Measurements from ENCODE around the gene PCSK6. TPM values are rescaled to one million over a fixed set of nuclear protein-coding genes. Genes with fewer than 3 reads are reported as not detected.
A peak's percentile ranks its signal among the peaks of the same experiment; 100 is the strongest.

Gene PCSK6
- total and polyA plus RNA-seq, 2 of the 8 experiments (the other 6 are each of a cell fraction or from before 2014, with no cell fraction given), result 1.9 to 4.0 TPM

GRCh38 chr15:101520395-101520794 is 30.9 kb upstream of the PCSK6 start:
- Histone ChIP-seq H3K23ac (ENCODE audit: insufficient read length) (no peak overlapping the region), H3K79me2 (ENCODE audit: control insufficient read depth in 1 of 2, insufficient read depth in 2 of 2, low read length in 2 of 2) (no peaks in the 10 kb centered on the region), H2BK5ac (ENCODE audit: low read depth, low read length) (no peak overlapping the region), H3K27ac (ENCODE audit: low read depth, low read length) (no peak overlapping the region), H3K27me3 (replicated peaks in 1 of 4; ENCODE audit: control insufficient read depth in 3 of 4, extremely low read depth in 1 of 4, insufficient read depth in 3 of 4, low read length in 3 of 4) (no peaks in the 10 kb centered on the region), H3K9me3 (ENCODE audit: insufficient read depth in 2 of 2, low read depth in 1 of 2, low read length in 1 of 2) (no peaks in the 10 kb centered on the region; a peak in 1 of 4 replicates), H2BK120ac (replicated peaks; ENCODE audit: low read depth, low read length) (no peak overlapping the region), H2BK15ac (ENCODE audit: low read length) (no peak overlapping the region), H2AK5ac (ENCODE audit: low read depth, low read length) (no peak overlapping the region), H2BK12ac (ENCODE audit: low read depth, low read length) (no peak overlapping the region), H3K4me2 (ENCODE audit: insufficient read depth in 1 of 2, low read depth in 2 of 2, low read length in 2 of 2) (no peak overlapping the region), H3K14ac (ENCODE audit: insufficient read length) (no peak overlapping the region), H3K4ac (replicated peaks; ENCODE audit: insufficient read length, low read depth, low read length) (no peak overlapping the region), H3K4me1 (replicated peaks in 1 of 4; ENCODE audit: control insufficient read depth in 3 of 4, insufficient read depth in 4 of 4, low read length in 3 of 4) (no peaks in the 10 kb centered on the region), H3K4me3 (ENCODE audit: extremely low read depth in 1 of 4, insufficient read depth in 2 of 4, low read depth in 3 of 4, low read length in 4 of 4) (no peak overlapping the region), H4K5ac (ENCODE audit: insufficient read length, low read depth, low read length) (no peak overlapping the region), H4K20me1 (replicated peaks in 1 of 2; ENCODE audit: control insufficient read depth in 1 of 2, insufficient read depth in 2 of 2, low read length in 2 of 2) (no peaks in the 10 kb centered on the region), H2AFZ (ENCODE audit: low read length) (no peak overlapping the region), H3K79me1 (ENCODE audit: low read depth, low read length) (no peaks in the 10 kb centered on the region), H3K36me3 (ENCODE audit: control insufficient read depth in 2 of 4, insufficient read depth in 4 of 4, low read length in 3 of 4) (no peaks in the 10 kb centered on the region), H3K18ac (ENCODE audit: extremely low read depth, low read length) (no peak overlapping the region), H3K23me2 (ENCODE audit: low read depth, low read length) (no peaks in the 10 kb centered on the region), H4K91ac (replicated peaks; ENCODE audit: insufficient read length, low read length) (no peak overlapping the region), H3K9ac (replicated peaks in 1 of 4; ENCODE audit: extremely low read depth in 1 of 4, low read depth in 3 of 4, low read length in 3 of 4) (no peak overlapping the region), H4K8ac (ENCODE audit: extremely low read depth, insufficient read depth, low read length) (0 out of 2 replicates have a peak overlapping the region, but pooled peaks have one; percentile 45), H3K56ac (replicated peaks; ENCODE audit: insufficient read length, low read depth, low read length) (no peak overlapping the region), H2BK20ac (ENCODE audit: low read length) (no peak overlapping the region)
- FAIRE-seq (no peak), DNase-seq (ENCODE audit: low read depth in 1 of 2, low spot score in 2 of 2) (peak in 1 of 2 experiments; percentile 19)
- TF ChIP-seq BRCA1 (IDR thresholded peaks at IDR 0.05; ENCODE audit: low read depth, low read length) (no peak), KDM1A (IDR thresholded peaks at IDR 0.05; ENCODE audit: borderline replicate concordance, low read length) (no peak), RAD21 (IDR thresholded peaks at IDR 0.05 in 1 of 2, conservative IDR thresholded peaks at IDR 0.05 in 1 of 2; ENCODE audit: low read depth in 2 of 2, low read length in 2 of 2) (no peak), SIX5 (IDR thresholded peaks at IDR 0.05; ENCODE audit: low read depth, low read length) (no peak)
- ChIA-PET POLR2A (ENCODE audit: partially characterized antibody) (no interaction called here), CTCF (ENCODE audit: partially characterized antibody) (interaction anchor here (0.6 to 4.8 kb wide), 6 partner anchors 15 to 591 kb away, joined by 3 to 17 read pairs (median 3); no protein-coding TSS in a partner anchor)
- 87% methylated on average over 7 of the region's 7 CpGs; no CpG with 5 or more reads in 1 of the 2 experiments for WGBS, 2 experiments (ENCODE audit: extremely low coverage in 1 of 2, insufficient coverage in 1 of 2, insufficient read length in 1 of 2, insufficient replicate concordance in 2 of 2, low coverage in 1 of 2, low lambda C conversion rate in 2 of 2, missing lambda C conversion rate in 1 of 2)

Data from H1 (cell line).